HepG2 (cell line): ENCODE measurements around the gene SLC17A3. TPM values are rescaled to one million over a fixed set of nuclear protein-coding genes. Genes with fewer than 3 reads are reported as not detected.

Experiments used
- ATF1 ChIP-seq: IDR thresholded peaks from 2 replicates; pipeline ENCODE4 v1.6.1; 2016; ENCODE audit warnings: mild to moderate bottlenecking, control low read depth
- CHD2 ChIP-seq: IDR thresholded peaks from 2 replicates; pipeline ENCODE4 v1.6.1; 2011; ENCODE audit warnings: low read depth, low read length, improper control_type of control experiment
- FOXP1 ChIP-seq, 2 experiments: fragments of 450-650 bp in 1 of 2; IDR thresholded peaks; 2 replicates each; pipeline ENCODE4 v1.6.1; 2017 to 2018; ENCODE audit warnings: antibody characterized with exemption in 1 of 2
- GLI4 ChIP-seq: sonication (generic); formaldehyde crosslinking; IDR thresholded peaks from 2 replicates; pipeline ENCODE4 v1.5.1; 2020; ENCODE audit warnings: missing genetic modification reagents, mild to moderate bottlenecking, moderate library complexity, borderline replicate concordance
- HDAC2 ChIP-seq: sonication (generic); formaldehyde crosslinking; IDR thresholded peaks from 2 replicates; pipeline ENCODE4 v1.4.0; 2020; ENCODE audit warnings: missing genetic modification reagents
- HHEX ChIP-seq: IDR thresholded peaks from 2 replicates; pipeline ENCODE4 v1.6.1; 2016; ENCODE audit warnings: control low read depth
- HNF4A ChIP-seq: sonication (generic); formaldehyde crosslinking; IDR thresholded peaks from 2 replicates; pipeline ENCODE4 v1.4.0; 2020; ENCODE audit warnings: missing genetic modification reagents
- MBD4 ChIP-seq: IDR thresholded peaks from 2 replicates; pipeline ENCODE4 v1.6.1; 2012; ENCODE audit warnings: low read length, inconsistent platforms, borderline replicate concordance
- MED1 ChIP-seq: sonication (generic); formaldehyde crosslinking; IDR thresholded peaks from 2 replicates; pipeline ENCODE4 v1.4.0; 2020; ENCODE audit warnings: missing genetic modification reagents
- MZF1 ChIP-seq: sonication (generic); formaldehyde crosslinking; IDR thresholded peaks from 2 replicates; pipeline ENCODE4 v1.8.1; 2023; ENCODE audit warnings: mild to moderate bottlenecking, missing genetic modification reagents, borderline replicate concordance
- NFE2L2 ChIP-seq: fragments of 150-350 bp; IDR thresholded peaks from 2 replicates; pipeline ENCODE4 v1.6.1; 2014; ENCODE audit warnings: low read length
- NKX3-1 ChIP-seq: sonication (generic); formaldehyde crosslinking; IDR thresholded peaks from 2 replicates; pipeline ENCODE4 v1.5.0; 2020; ENCODE audit warnings: missing genetic modification reagents
- ONECUT2 ChIP-seq: sonication (generic); formaldehyde crosslinking; IDR thresholded peaks from 2 replicates; pipeline ENCODE4 v1.4.0; 2020; ENCODE audit warnings: missing genetic modification reagents
- SMYD3 ChIP-seq: sonication (generic); formaldehyde crosslinking; IDR thresholded peaks from 2 replicates; pipeline ENCODE4 v1.8.1; 2023; ENCODE audit warnings: mild to moderate bottlenecking, missing genetic modification reagents
- TBL1XR1 ChIP-seq: fragments of 150-350 bp; IDR thresholded peaks from 2 replicates; pipeline ENCODE4 v1.6.1; 2014; ENCODE audit warnings: borderline replicate concordance, low read length; ENCODE audit not compliant: partially characterized antibody
- THAP11 ChIP-seq: IDR thresholded peaks from 2 replicates; pipeline ENCODE4 v1.6.1; 2016; ENCODE audit warnings: missing biosample characterization, missing genetic modification reagents
- ZMYM4 ChIP-seq: sonication (generic); formaldehyde crosslinking; IDR thresholded peaks from 2 replicates; pipeline ENCODE4 v1.8.1; 2023; ENCODE audit warnings: mild to moderate bottlenecking, missing genetic modification reagents
- ZNF331 ChIP-seq: sonication (generic); formaldehyde crosslinking; IDR thresholded peaks from 2 replicates; pipeline ENCODE4 v1.4.0; 2020; ENCODE audit warnings: missing genetic modification reagents
- ZNF564 ChIP-seq: sonication (generic); formaldehyde crosslinking; IDR thresholded peaks from 2 replicates; pipeline ENCODE4 v1.8.1; 2023; ENCODE audit warnings: mild to moderate bottlenecking, missing genetic modification reagents
- ZNF678 ChIP-seq: sonication (generic); formaldehyde crosslinking; IDR thresholded peaks from 2 replicates; pipeline ENCODE4 v1.4.0; 2020; ENCODE audit warnings: mild to moderate bottlenecking, missing genetic modification reagents
- ZNF761 ChIP-seq: sonication (generic); formaldehyde crosslinking; conservative IDR thresholded peaks from 2 replicates; pipeline ENCODE4 v1.4.0; 2020; ENCODE audit warnings: mild to moderate bottlenecking, missing genetic modification reagents
- ZZZ3 ChIP-seq: sonication (generic); formaldehyde crosslinking; IDR thresholded peaks from 2 replicates; pipeline ENCODE4 v1.4.0; 2020; ENCODE audit warnings: missing genetic modification reagents, mild to moderate bottlenecking, borderline replicate concordance
- polyA plus RNA-seq, 8 experiments: library from polyadenylated mRNA; depleted of rRNA in 3 of 8; stranded (reverse) in 7 of 8; unstranded in 1 of 8; fragments of >200 nt; fragmentation: Illumina TruSeq in 4 of 8; extraction: Trizol in 4 of 8; gene quantifications; 2 replicates each; pipeline versions ENCODE4 v1.2.1 to v1.2.3, GENCODE V29; 2011 to 2016; ENCODE audit warnings: low read depth in 4 of 8, missing spikeins in 1 of 8, mixed read lengths in 1 of 8; ENCODE audit not compliant: insufficient read depth in 1 of 8
- total RNA-seq, 5 experiments: library from RNA; depleted of rRNA; stranded (reverse); fragments of >200 nt; fragmentation: Illumina TruSeq; extraction: Trizol; gene quantifications; 2 replicates each; pipeline ENCODE4 v1.2.3, GENCODE V29; 2016; ENCODE audit warnings: low read depth in 1 of 5
- TF ChIP-seq, protein P1 (sequence below): IDR thresholded peaks from 2 replicates; pipeline ENCODE4 v1.6.1; 2016
- TF ChIP-seq, protein P2 (sequence below): IDR thresholded peaks from 2 replicates; pipeline ENCODE4 v1.6.1; 2016; ENCODE audit warnings: low read depth
- TF ChIP-seq, protein P3 (sequence below): sonication (generic); formaldehyde crosslinking; IDR thresholded peaks from 2 replicates; pipeline ENCODE4 v1.5.0; 2020; ENCODE audit warnings: missing genetic modification reagents

The SLC17A3 gene
- total and polyA plus RNA-seq, 2 of the 13 experiments (the other 11 are each of a cell fraction or from before 2014, with no cell fraction given): 0.09 to 0.11 TPM

DNA sequence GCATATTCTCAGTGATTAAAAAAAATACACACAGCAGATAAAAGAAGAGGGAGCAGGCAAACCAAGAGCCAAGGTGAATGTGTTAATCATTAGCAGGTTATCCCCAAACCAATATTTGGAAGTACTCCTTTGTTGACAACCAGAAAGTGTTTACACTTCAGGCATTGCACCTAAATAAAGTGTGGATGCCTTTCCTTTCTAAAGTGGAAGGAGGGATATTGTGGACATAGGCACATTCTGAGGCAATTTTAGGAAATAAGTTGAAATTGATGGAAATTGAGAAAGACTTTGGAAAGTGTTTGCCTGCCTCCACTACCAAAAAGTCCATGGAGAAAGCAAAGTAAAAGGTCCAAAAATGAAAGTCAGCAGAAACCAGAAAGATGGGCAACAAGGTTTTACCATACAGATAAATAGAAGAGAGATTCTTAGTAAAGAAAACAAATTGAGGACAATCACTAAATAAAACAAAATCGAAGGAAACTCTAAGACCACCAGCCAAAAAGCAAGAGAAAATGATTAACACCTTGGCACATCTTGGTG, 33.5 kb upstream of the SLC17A3 start (continued):
- TF ChIP-seq MBD4: peak; percentile 82; the same call in 1 of the 2 replicates
- TF ChIP-seq TBL1XR1: peak; percentile 29
- peak; percentile 54; the same call in 1 of the 2 replicates for TF ChIP-seq ONECUT2 (CRISPR knock-in tag)
- TF ChIP-seq, protein P1, sequence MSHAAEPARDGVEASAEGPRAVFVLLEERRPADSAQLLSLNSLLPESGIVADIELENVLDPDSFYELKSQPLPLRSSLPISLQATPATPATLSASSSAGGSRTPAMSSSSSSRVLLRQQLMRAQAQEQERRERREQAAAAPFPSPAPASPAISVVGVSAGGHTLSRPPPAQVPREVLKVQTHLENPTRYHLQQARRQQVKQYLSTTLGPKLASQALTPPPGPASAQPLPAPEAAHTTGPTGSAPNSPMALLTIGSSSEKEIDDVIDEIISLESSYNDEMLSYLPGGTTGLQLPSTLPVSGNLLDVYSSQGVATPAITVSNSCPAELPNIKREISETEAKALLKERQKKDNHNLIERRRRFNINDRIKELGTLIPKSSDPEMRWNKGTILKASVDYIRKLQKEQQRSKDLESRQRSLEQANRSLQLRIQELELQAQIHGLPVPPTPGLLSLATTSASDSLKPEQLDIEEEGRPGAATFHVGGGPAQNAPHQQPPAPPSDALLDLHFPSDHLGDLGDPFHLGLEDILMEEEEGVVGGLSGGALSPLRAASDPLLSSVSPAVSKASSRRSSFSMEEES: 0 out of 2 replicates have a peak, but pooled peaks have one; percentile 45
- peak; percentile 90 for TF ChIP-seq NKX3-1 (CRISPR knock-in tag)
- TF ChIP-seq, protein P2, sequence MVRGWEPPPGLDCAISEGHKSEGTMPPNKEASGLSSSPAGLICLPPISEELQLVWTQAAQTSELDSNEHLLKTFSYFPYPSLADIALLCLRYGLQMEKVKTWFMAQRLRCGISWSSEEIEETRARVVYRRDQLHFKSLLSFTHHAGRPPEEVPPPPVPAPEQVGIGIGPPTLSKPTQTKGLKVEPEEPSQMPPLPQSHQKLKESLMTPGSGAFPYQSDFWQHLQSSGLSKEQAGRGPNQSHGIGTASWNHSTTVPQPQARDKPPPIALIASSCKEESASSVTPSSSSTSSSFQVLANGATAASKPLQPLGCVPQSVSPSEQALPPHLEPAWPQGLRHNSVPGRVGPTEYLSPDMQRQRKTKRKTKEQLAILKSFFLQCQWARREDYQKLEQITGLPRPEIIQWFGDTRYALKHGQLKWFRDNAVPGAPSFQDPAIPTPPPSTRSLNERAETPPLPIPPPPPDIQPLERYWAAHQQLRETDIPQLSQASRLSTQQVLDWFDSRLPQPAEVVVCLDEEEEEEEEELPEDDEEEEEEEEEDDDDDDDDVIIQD (CRISPR knock-in tag): peak; percentile 89
- no peak for TF ChIP-seq NFE2L2
- peak; percentile 79 for TF ChIP-seq FOXP1 (IDR thresholded peaks at IDR 0.05)
- TF ChIP-seq FOXP1 (CRISPR knock-in tag; IDR thresholded peaks at IDR 0.05): peak; percentile 100
- no peak for TF ChIP-seq ZNF678 (CRISPR knock-in tag)
- no peak for TF ChIP-seq GLI4
- peak; percentile 80 for TF ChIP-seq HHEX (CRISPR knock-in tag)
- peak; percentile 65; the same call in 1 of the 2 replicates for TF ChIP-seq ZMYM4 (CRISPR knock-in tag)
- peak; percentile 85; the same call in 1 of the 2 replicates for TF ChIP-seq ZNF331 (CRISPR knock-in tag)
- TF ChIP-seq HNF4A (CRISPR knock-in tag): peak; percentile 74
- peak; percentile 91 for TF ChIP-seq HDAC2 (CRISPR knock-in tag)
- TF ChIP-seq MED1 (CRISPR knock-in tag): peak; percentile 99
- TF ChIP-seq ZZZ3 (CRISPR knock-in tag): no peak
- TF ChIP-seq MZF1: no peak
- TF ChIP-seq, protein P3, sequence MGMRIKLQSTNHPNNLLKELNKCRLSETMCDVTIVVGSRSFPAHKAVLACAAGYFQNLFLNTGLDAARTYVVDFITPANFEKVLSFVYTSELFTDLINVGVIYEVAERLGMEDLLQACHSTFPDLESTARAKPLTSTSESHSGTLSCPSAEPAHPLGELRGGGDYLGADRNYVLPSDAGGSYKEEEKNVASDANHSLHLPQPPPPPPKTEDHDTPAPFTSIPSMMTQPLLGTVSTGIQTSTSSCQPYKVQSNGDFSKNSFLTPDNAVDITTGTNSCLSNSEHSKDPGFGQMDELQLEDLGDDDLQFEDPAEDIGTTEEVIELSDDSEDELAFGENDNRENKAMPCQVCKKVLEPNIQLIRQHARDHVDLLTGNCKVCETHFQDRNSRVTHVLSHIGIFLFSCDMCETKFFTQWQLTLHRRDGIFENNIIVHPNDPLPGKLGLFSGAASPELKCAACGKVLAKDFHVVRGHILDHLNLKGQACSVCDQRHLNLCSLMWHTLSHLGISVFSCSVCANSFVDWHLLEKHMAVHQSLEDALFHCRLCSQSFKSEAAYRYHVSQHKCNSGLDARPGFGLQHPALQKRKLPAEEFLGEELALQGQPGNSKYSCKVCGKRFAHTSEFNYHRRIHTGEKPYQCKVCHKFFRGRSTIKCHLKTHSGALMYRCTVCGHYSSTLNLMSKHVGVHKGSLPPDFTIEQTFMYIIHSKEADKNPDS (CRISPR knock-in tag): peak; percentile 77; the same call in 1 of the 2 replicates
- TF ChIP-seq ZNF761 (CRISPR knock-in tag): no peak
- 0 out of 2 replicates have a peak, but pooled peaks have one; percentile 69 for TF ChIP-seq ATF1 (CRISPR knock-in tag)
- TF ChIP-seq ZNF564 (CRISPR knock-in tag): no peak
- no peak for TF ChIP-seq CHD2
- TF ChIP-seq THAP11 (CRISPR knock-in tag): peak; percentile 80
- peak; percentile 80; the same call in 1 of the 2 replicates for TF ChIP-seq SMYD3
